Right lobe of liver (tissue), 6 donors: ENCODE data around the gene FBXL2. TPM values are rescaled to one million over a fixed set of nuclear protein-coding genes. Genes with fewer than 3 reads are reported as not detected.

Experiments
- ATAC-seq, 4 donors: fragments of 200-7000 bp; cut with Tn5 transposase; one replicate each; pipeline ENCODE4 v1.9.1; 2020; ENCODE audit warnings: mild to moderate bottlenecking in 4 of 4, moderate library complexity in 4 of 4
- DNase-seq, 3 donors: peaks; one replicate each; pipeline ENCODE4 v3.0.0-alpha.2; 2020
- H3K27ac ChIP-seq, 3 donors: fragments of 200-600 bp; one replicate each; pipeline ENCODE4 v1.8.0; 2022
- H3K27me3 ChIP-seq, 2 donors: fragments of 200-600 bp; one replicate each; pipeline ENCODE4 v1.8.0; 2022
- H3K36me3 ChIP-seq, 4 donors: fragments of 200-600 bp; sonication (generic) in 1 of 4; one replicate each; pipeline versions ENCODE4 v1.5.1 to v1.8.0; 2017 to 2022; ENCODE audit warnings: control low read depth in 1 of 4
- H3K4me1 ChIP-seq, 4 donors: fragments of 200-600 bp; sonication (generic) in 1 of 4; one replicate each; pipeline versions ENCODE4 v1.5.1 to v1.8.0; 2017 to 2022; ENCODE audit warnings: control low read depth in 1 of 4
- H3K4me3 ChIP-seq, 3 donors: fragments of 200-600 bp; one replicate each; pipeline ENCODE4 v1.8.0; 2022
- H3K9me3 ChIP-seq, 4 donors: fragments of 200-600 bp; sonication (generic) in 1 of 4; one replicate each; pipeline versions ENCODE4 v1.5.1 to v1.8.0; 2017 to 2022; ENCODE audit warnings: control low read depth in 1 of 4
- POLR2A ChIP-seq: fragments of 450-650 bp; IDR thresholded peaks from one replicate; pipeline ENCODE4 v1.6.1; 2017; ENCODE audit warnings: antibody characterized with exemption, mild to moderate bottlenecking
- WGBS: methylation state at CpG from one replicate; pipeline ENCODE4 v1.1.6; 2018; ENCODE audit warnings: low coverage, low lambda C conversion rate; ENCODE audit not compliant: insufficient coverage; ENCODE audit errors: missing lambda C conversion rate; 5-methylcytosine and 5-hydroxymethylcytosine counted together
- intact Hi-C, 2 donors: fragments of 100-400 bp; cut with DNase I; formaldehyde crosslinking; loops; one replicate each; pipeline versions ENCODE4 v1.11.2 to v1.14.1; 2022
- total RNA-seq, 6 experiments: library from RNA; depleted of rRNA in 2 of 6; stranded (reverse); fragments of >200 nt in 2 of 6; fragmentation: NEBNext Ultra II Directional in 3 of 6; extraction: Animal tissue kit (Norgen Biotek cat#: 25700) in 3 of 6; gene quantifications; one replicate each; pipeline versions ENCODE4 v1.1.0 to v1.2.4, GENCODE V29; 2016 to 2023
- TF ChIP-seq, protein P1 (sequence below), 4 donors: fragments of 200-600 bp in 3 of 4; fragments of 450-650 bp in 1 of 4; IDR thresholded peaks; one replicate each; pipeline versions ENCODE4 v1.5.1 to v1.8.0; 2016 to 2022; ENCODE audit warnings: antibody characterized with exemption in 4 of 4, mild to moderate bottlenecking in 2 of 4
- donor health status: DM: no; HTN: yes; CAD: no.
- donor health status: DM: no; HTN: no; CAD: no.
- donor health status: DM: no; HTN: no; CAD: no.
- donor health status: DM: no; HTN: yes; CAD: no.
- donor health status: DM: no; HTN: yes; CAD: no.

The FBXL2 gene
- total RNA-seq, 6 experiments from 2014 or later, result 0.06 to 0.43 (median 0.31) TPM

DNA sequence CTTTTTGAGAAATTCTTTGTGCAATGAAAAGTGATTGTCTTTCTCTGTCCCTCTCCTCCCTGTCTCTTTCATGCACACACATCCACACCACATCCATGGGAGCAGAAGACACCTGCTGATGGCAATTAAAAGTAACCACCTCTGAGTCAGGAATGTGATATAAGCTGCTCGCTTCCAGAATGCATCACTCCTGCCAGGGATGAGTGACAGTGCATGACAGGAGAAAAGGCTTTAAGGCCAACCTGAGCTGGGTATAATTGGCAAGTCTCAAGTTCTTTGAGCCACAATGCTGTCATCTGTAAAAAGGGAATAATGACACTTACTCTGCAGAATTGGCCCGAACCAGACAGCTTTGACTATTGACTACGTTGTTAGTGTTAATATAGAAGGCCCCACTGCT, 103.4 kb downstream of the FBXL2 start:
- ATAC-seq, result no peak
- H3K9me3 ChIP-seq, result no peaks in the 10 kb centered on the region
- intact Hi-C loops, result no loop called here
- no peak overlapping the region for H3K27ac ChIP-seq
- H3K4me1 ChIP-seq, result no peaks in the 10 kb centered on the region
- H3K27me3 ChIP-seq, result no peaks in the 10 kb centered on the region
- peaks cover 0 to 4% (median 0%) of the 10 kb centered on the region in 4 donors for H3K36me3 ChIP-seq
- 75% methylated on average over 2 of the region's 3 CpGs for WGBS
- H3K4me3 ChIP-seq, result no peak overlapping the region
- TF ChIP-seq POLR2A, result no peak
- TF ChIP-seq, protein P1, sequence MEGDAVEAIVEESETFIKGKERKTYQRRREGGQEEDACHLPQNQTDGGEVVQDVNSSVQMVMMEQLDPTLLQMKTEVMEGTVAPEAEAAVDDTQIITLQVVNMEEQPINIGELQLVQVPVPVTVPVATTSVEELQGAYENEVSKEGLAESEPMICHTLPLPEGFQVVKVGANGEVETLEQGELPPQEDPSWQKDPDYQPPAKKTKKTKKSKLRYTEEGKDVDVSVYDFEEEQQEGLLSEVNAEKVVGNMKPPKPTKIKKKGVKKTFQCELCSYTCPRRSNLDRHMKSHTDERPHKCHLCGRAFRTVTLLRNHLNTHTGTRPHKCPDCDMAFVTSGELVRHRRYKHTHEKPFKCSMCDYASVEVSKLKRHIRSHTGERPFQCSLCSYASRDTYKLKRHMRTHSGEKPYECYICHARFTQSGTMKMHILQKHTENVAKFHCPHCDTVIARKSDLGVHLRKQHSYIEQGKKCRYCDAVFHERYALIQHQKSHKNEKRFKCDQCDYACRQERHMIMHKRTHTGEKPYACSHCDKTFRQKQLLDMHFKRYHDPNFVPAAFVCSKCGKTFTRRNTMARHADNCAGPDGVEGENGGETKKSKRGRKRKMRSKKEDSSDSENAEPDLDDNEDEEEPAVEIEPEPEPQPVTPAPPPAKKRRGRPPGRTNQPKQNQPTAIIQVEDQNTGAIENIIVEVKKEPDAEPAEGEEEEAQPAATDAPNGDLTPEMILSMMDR (IDR thresholded peaks at IDR 0.05), result no peak
- DNase-seq, result no peak

DNA sequence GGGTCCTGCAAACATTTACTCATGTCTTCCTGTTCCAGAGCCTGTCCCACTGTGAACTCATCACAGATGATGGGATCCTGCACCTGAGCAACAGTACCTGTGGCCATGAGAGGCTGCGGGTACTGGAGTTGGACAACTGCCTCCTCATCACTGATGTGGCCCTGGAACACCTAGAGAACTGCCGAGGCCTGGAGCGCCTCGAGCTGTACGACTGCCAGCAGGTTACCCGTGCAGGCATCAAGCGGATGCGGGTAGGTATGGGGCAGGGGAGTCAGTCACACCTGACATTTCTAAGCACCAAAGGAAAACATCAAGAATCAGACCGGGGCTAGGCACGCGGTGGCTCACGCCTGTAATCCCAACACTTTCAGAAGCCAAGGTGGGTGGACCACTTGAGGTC, 106.7 kb downstream of the FBXL2 start:
- DNase-seq, result no peak
- Histone ChIP-seq H3K36me3 (peaks cover 0 to 18% (median 1%) of the 10 kb centered on the region in 4 donors), H3K4me3 (no peak overlapping the region), H3K4me1 (no peaks in the 10 kb centered on the region), H3K27ac (no peak overlapping the region), H3K9me3 (no peaks in the 10 kb centered on the region), H3K27me3 (no peaks in the 10 kb centered on the region)
- TF ChIP-seq, protein P1 (IDR thresholded peaks at IDR 0.05), result no peak
- TF ChIP-seq POLR2A, result no peak
- 60% methylated on average over 1 of the region's 12 CpGs for WGBS
- intact Hi-C loops, result no loop called here
- ATAC-seq, result peak in 1 of 4 donors; percentile 22

DNA sequence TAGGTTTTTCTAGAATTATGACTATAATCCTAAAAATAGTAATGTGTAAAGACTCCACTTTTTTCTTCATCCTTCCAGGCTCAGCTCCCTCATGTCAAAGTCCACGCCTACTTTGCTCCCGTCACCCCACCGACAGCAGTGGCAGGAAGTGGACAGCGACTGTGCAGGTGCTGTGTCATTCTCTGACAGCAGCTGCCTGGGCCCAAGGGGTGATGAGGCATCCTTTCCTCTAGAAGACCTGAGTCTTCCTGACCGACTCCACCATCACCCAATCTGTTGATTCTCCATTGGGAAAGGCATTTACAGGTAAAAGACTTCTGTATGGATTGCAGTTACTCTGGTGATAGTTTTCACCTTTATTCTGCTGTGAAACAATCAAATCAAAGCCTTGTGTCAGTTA, 108.2 kb downstream of the FBXL2 start:
- Histone ChIP-seq H3K9me3 (no peaks in the 10 kb centered on the region), H3K36me3 (peaks cover 0 to 31% (median 3%) of the 10 kb centered on the region in 4 donors), H3K27me3 (no peaks in the 10 kb centered on the region), H3K4me3 (no peak overlapping the region), H3K27ac (no peak overlapping the region), H3K4me1 (no peaks in the 10 kb centered on the region)
- intact Hi-C loops, result no loop called here
- TF ChIP-seq POLR2A, result no peak
- TF ChIP-seq, protein P1 (IDR thresholded peaks at IDR 0.05), result no peak
- 69% methylated on average over 5 of the region's 5 CpGs for WGBS
- ATAC-seq (peak in 1 of 4 donors; percentile 30), DNase-seq (no peak)

DNA sequence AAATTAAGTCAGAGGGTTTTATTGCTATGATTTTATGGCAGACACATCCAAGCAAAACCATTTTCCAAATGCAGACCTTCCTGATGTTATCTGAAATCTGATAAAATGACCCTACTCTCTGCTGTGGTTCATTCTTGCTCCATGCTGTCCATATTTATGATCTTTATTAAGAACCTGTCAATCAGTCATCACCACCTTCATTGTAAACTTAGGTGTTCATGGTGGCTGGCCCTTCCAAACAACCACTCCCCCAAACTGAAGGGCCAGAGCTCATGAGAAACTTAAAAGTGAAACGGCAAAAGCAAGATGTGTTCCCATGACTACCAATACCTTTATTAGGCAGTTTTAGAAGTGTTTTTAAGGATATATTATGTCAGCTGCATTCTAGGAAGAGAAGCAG, 109.4 kb downstream of the FBXL2 start:
- 73% methylated on average over 1 of the region's 1 CpG for WGBS
- Histone ChIP-seq H3K9me3 (no peaks in the 10 kb centered on the region), H3K4me1 (no peaks in the 10 kb centered on the region), H3K36me3 (peaks cover 0 to 40% (median 3%) of the 10 kb centered on the region in 4 donors), H3K27ac (no peak overlapping the region), H3K4me3 (no peak overlapping the region), H3K27me3 (no peaks in the 10 kb centered on the region)
- DNase-seq (no peak), ATAC-seq (no peak)
- TF ChIP-seq POLR2A, result no peak
- TF ChIP-seq, protein P1 (IDR thresholded peaks at IDR 0.05), result no peak
- intact Hi-C loops, result no loop called here
